SIG-M5 (cell line): ENCODE measurements around the gene ENOPH1.
"Not testable (repeated sequence)": the region's sequence is repeated elsewhere in the genome, so short reads cannot be mapped to it uniquely, and the experiment has no call there.

Experiments
- DNase-seq: peaks from one replicate; lab custom pipeline; 2025; lab: John Stamatoyannopoulos, UW

ENOPH1 gene

GRCh38 chr4:82473080-82473479 is 42.7 kb downstream of the ENOPH1 start:
- DNase-seq: not testable (repeated sequence)

DNA sequence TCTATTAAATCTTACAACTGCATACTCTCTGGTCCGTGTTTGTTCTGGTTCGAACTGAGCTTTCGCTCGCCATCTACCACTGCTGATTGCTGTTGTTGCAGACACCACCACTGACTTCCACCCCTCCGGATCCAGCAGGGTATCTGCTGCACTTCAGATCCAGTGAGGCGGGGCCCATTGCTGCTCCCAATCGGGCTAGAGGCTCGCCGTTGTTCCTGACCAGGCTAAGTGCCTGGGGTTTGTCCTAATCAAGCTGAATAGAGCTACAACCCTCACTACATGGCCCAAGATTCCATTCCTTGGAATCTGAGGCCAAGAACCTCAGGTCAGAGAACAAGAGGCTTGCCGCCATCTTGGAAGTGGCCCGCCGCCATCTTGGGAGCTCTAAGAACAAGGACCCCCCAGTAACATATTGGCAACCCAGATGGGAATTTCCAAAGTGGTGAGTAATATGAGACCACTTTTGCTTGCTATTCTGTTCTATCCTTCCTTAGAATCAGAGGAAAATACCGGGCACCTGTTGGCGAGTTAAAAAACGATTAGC is 43.3 kb downstream of the ENOPH1 start:
- DNase-seq: no peak

DNA sequence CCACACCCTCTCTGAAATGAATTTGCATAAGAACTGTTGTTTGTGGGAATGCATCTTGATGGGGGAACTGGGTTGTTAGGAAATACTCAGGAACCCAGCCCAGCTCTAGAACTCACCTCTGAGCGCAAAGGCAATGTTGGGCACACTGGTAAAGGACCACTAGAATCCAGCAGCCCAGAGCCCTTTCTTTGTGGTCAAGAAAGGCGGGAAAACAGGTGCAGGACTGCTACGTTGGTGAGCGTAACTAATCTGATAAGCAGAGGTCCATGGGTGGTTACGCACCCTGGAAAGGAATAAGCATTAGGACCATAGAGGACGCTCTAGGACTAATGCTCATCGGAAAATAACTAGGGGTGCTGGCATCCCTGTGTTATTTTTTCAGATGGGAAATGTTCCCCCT is 45.5 kb downstream of the ENOPH1 start:
- DNase-seq: not testable (repeated sequence)

DNA sequence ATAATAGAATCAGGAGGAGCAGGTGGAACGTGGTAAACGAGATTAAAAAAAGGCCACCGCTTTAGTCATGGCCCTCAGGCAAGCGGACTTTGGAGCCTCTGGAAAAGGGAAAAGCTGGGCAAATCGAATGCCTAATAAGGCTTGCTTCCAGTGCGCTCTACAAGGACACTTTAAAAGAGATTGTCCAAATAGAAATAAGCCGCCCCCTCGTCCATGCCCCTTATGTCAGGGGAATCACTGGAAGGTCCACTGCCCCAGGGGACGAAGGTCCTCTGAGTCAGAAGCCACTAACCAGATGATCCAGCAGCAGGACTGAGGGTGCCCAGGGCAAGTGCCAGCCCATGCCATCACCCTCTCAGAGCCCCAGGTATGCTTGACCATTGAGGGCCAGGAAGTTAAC is 47.1 kb downstream of the ENOPH1 start:
- DNase-seq: not testable (repeated sequence)

GRCh38 chr4:82479562-82479961 is 49.2 kb downstream of the ENOPH1 start:
- no peak for DNase-seq

DNA sequence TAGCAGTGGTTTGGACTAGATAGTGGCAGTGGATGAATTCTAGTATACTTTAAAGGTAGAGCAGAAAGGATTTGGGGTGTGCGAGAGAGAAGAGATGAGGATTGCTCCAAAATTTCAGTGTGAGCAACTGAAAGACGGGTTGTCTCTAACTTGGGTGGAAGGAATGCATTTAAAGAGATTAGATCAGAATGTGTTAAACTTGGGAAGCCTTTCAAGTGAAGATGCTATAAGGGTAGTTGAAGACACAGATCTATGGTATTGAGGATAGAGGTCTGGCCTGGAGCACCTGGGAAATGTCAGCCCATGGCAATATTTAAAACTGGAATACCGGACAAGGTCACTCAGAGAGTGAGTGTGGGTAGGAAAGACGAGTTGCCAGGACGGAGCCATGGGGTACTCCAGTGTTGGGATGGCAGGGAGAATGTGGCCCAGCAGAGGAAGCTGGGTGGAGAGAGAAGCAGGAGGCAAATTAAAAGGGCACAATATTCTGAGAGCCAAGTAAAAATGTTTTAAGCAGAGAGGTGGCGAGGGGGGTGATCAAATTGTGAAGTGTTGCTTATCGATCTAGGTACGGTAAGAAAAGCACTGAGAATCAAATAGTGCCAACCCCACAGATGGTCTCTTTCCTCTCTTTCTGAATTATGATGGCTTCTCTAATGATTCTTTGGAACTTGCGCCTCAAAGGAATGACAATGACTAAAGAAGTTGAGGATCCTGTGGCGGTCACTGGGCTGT is 50.5 kb downstream of the ENOPH1 start:
- DNase-seq: no peak

- no peak for DNase-seq
Observed at GRCh38 chr4:82481506-82481840, 51.1 kb downstream of the ENOPH1 start.

- DNase-seq: no peak
Observed at GRCh38 chr4:82482387-82482786, 52.0 kb downstream of the ENOPH1 start.

DNA sequence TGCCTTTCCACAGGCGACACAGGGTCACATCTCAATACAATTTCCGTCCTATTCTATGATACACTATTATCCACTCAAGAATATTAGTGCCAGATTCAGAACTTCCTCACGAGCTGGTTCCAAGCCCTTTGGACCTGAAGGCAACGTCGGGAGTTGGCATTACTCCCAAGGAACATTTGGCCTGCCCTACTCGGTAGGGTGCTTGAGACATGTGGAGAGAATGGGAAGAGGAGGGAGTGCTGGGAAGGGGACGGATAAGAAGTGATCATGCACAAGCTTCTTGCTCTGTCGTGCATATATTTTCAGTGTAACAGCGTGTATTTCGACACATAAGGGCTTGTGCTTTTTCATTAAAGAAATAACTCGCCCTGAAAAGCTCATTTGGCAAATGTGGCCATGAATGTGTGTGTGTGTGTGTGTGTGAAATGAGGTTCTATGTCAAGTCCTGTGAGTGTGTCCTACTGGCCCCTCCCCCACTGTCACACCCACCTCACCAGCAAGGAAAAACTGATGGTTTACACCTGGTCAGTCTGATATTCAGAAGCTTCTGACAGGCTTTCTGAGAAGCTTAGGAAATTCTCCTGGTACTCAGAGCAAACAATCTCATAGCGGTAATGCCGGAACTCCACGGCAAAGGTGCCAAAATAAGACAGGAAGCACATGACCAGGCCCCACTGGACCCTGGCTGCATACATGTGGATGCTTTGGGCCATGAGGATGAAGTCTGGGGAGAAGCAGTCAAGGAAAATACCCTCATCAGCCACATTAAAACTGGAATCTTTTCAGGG is 54.8 kb downstream of the ENOPH1 start:
- no peak for DNase-seq

- DNase-seq: no peak
Observed at GRCh38 chr4:82489076-82489475, 58.7 kb downstream of the ENOPH1 start.

- DNase-seq: no peak
Observed at GRCh38 chr4:82489987-82490386, 59.6 kb downstream of the ENOPH1 start.

DNA sequence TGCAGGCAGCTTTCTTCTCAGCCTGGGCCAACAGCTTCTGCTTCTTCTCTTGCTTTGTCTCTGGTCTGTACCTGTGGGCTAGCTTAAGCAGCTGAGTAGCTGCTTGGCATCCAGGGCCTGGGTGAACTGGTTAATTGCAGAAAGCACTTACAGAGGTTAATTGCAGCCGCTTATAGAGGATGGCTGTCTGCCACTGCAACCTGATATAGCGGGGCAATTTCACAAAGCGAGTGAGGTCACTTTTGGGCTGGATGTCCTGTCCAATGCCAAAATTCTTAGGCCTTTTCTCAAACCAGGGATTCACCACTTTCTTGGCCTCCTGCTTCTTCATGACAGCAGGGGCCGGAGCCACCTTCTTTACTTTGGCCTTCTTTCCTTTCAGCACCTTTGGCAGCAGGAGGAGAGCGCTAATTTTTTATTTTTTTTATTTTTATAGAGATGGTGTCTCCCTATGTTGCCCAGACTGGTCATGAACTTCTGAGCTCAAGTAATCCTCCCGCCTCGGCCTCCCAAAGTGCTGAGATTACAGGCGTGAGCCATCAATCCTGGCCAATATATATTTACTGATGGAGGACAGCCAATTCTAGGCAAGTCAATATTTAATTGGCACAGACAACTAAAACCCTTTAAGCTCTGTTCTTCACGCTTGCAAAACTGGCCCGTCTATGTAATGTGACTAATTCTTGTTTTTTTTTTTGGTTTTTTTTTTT is 61.0 kb downstream of the ENOPH1 start:
- no peak for DNase-seq

- no peak for DNase-seq
Observed at GRCh38 chr4:82493721-82494425, 63.5 kb downstream of the ENOPH1 start.

DNA sequence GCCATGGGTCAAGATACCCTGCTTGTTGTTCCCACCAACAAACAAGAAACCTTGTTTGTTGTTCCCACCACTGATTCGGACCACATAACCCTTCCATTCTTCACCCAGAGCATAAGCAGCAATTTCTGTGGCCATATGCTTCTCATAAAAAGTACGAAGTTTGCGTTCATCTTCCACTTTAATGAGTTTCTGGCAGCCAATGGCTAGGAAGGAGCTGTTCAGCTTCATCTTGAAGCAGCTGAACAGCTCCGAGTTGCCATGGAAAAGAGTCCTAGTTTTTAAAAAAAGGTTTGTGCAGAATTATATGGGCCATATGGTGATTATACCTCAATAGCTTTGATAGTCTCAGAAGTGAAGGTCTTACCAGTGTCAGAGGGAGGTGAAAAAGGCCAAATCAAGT is 65.3 kb downstream of the ENOPH1 start:
- no peak for DNase-seq

DNA sequence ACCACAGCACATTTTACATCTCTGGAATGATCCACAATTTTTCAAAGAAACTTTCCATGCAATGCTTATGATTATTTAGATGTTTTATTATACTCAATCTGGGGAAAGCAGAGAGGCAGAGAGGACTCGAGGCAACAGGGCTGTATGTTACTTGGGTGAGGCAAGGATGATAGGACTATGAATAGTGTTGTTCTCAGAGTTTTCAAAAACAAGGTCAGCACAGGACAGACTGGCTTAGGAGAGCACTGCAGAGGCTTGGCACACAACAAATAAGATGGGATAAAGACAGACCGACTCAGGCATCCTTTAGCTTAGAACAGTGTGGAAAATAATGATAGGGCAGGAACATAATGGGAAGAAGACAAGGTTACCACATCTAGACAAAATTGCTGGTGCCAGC is 66.0 kb downstream of the ENOPH1 start:
- DNase-seq: no peak

- no peak for DNase-seq
Observed at GRCh38 chr4:82499738-82500434, 69.5 kb downstream of the ENOPH1 start.

GRCh38 chr4:82500435-82501153 is 70.2 kb downstream of the ENOPH1 start:
- no peak for DNase-seq

- DNase-seq: no peak
Observed at GRCh38 chr4:82501154-82501442, 70.7 kb downstream of the ENOPH1 start.

DNA sequence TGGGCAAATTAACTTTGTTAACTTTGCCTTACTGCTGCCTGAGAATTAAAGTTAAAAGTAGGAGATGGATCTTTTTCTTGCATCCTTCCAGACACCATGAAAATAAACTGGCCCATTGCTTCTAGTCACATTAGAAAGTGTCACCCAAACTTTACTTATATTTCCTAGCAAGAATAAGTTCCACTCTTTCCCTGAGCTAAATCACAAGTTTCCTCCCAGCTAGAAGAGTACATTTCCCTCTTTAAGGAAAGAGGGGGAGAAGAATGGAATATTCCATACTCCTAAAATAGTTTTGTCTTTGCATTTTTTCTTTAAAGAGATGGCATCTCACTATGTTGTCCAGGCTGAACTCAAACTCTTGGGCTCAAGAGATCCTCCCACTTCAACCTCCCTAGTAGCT is 77.6 kb downstream of the ENOPH1 start:
- DNase-seq: no peak

DNA sequence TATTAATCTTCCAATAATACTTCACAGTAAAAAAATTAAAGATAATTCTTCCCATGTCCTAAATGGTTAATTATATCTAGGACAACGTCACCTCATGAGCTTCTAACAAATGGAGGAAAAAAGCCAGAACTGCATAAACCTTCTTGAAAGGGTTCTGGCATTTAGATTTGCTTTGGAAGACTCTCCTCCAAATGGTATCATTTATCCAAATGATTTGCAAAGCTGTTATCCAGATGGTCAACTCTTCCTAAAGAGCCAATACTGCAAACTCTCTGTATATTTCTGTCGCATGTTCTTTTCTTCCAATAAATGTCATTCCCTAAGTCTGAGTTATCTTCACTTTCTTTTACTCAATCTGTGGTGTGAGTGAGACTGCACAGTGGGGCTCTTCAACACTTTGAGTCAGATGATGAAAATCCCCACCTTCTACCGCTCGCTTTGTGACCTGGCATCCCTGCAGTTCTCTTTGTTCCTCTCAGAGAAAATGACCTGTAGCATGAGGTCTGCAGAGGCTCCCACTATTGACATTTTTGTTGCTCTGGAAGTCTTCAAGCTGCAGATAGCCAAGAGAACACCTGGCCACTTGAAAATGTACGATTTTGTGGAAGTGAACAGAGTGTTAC is 78.5 kb downstream of the ENOPH1 start:
- no peak for DNase-seq

DNA sequence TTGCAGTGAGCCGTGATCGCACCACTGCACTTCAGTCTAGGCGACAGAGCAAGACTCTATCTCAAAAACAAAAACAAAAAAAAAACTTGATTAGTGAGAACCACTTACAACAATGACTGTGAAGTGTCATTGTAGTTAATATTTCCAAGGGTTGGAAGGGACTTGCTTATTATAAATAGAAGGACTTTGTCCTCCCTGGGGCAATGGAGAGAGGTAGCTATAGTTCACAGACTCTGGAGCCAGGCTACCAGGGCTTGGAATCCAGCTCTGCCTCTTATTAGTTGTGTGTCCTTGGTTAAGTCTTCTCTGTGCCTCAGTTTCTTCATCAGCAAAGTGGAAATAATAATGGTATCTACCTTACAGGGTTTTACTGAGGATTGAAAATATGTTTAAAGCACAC is 79.8 kb downstream of the ENOPH1 start:
- no peak for DNase-seq
